ENCODE results near the gene SLC25A26.

The SLC25A26 gene

GRCh38 chr3:66344848-66345578 is 124.2 kb downstream of the SLC25A26 start:
- H3K4me3 ChIP-seq (ENCODE audit: low read length): peak overlapping the region; percentile 51
- peaks cover 19% of the 10 kb centered on the region for H3K4me1 ChIP-seq (ENCODE audit: control insufficient read depth, insufficient read depth, low read length)
- peak overlapping the region; percentile 22 for H3K27ac ChIP-seq (ENCODE audit: low read depth, low read length)
- peak overlapping the region; percentile 28 for H3K9ac ChIP-seq (ENCODE audit: low read length)
- H3K27me3 ChIP-seq (ENCODE audit: control insufficient read depth, insufficient read depth, low read length): no peaks in the 10 kb centered on the region
- no peaks in the 10 kb centered on the region for H3K36me3 ChIP-seq (ENCODE audit: control insufficient read depth, insufficient read depth, low read length)

- no peak overlapping the region for H3K27ac ChIP-seq (ENCODE audit: low read depth, low read length)
Observed at GRCh38 chr3:66348704-66349103, 127.9 kb downstream of the SLC25A26 start.

GRCh38 chr3:66350601-66351000 is 129.8 kb downstream of the SLC25A26 start:
- Histone ChIP-seq H3K4me3 (ENCODE audit: low read length) (no peak overlapping the region), H3K9ac (ENCODE audit: low read length) (no peak overlapping the region), H3K36me3 (ENCODE audit: control insufficient read depth, insufficient read depth, low read length) (no peaks in the 10 kb centered on the region), H3K27ac (ENCODE audit: low read depth, low read length) (no peak overlapping the region), H3K27me3 (ENCODE audit: control insufficient read depth, insufficient read depth, low read length) (no peaks in the 10 kb centered on the region), H3K4me1 (ENCODE audit: control insufficient read depth, insufficient read depth, low read length) (peaks cover 7% of the 10 kb centered on the region)

More at GRCh38 chr3:66348704-66349103, 127.9 kb downstream of the SLC25A26 start:
- Histone ChIP-seq H3K4me3 (ENCODE audit: low read length) (no peak overlapping the region), H3K4me1 (ENCODE audit: control insufficient read depth, insufficient read depth, low read length) (peaks cover 12% of the 10 kb centered on the region), H3K36me3 (ENCODE audit: control insufficient read depth, insufficient read depth, low read length) (no peaks in the 10 kb centered on the region), H3K9ac (ENCODE audit: low read length) (no peak overlapping the region), H3K27me3 (ENCODE audit: control insufficient read depth, insufficient read depth, low read length) (no peaks in the 10 kb centered on the region)

- no peak overlapping the region for H3K4me3 ChIP-seq (ENCODE audit: low read length)
- H3K27ac ChIP-seq (ENCODE audit: low read depth, low read length): no peak overlapping the region
- peaks cover 7% of the 10 kb centered on the region for H3K4me1 ChIP-seq (ENCODE audit: control insufficient read depth, insufficient read depth, low read length)
- no peaks in the 10 kb centered on the region for H3K27me3 ChIP-seq (ENCODE audit: control insufficient read depth, insufficient read depth, low read length)
- H3K36me3 ChIP-seq (ENCODE audit: control insufficient read depth, insufficient read depth, low read length): no peaks in the 10 kb centered on the region
- H3K9ac ChIP-seq (ENCODE audit: low read length): no peak overlapping the region
Observed at GRCh38 chr3:66353039-66353438, 132.2 kb downstream of the SLC25A26 start.

GRCh38 chr3:66353530-66353929 is 132.7 kb downstream of the SLC25A26 start:
- Histone ChIP-seq H3K4me3 (ENCODE audit: low read length) (no peak overlapping the region), H3K9ac (ENCODE audit: low read length) (no peak overlapping the region), H3K27ac (ENCODE audit: low read depth, low read length) (no peak overlapping the region), H3K27me3 (ENCODE audit: control insufficient read depth, insufficient read depth, low read length) (no peaks in the 10 kb centered on the region), H3K4me1 (ENCODE audit: control insufficient read depth, insufficient read depth, low read length) (peaks cover 7% of the 10 kb centered on the region), H3K36me3 (ENCODE audit: control insufficient read depth, insufficient read depth, low read length) (no peaks in the 10 kb centered on the region)

- H3K36me3 ChIP-seq (ENCODE audit: control insufficient read depth, insufficient read depth, low read length): no peaks in the 10 kb centered on the region
- H3K27me3 ChIP-seq (ENCODE audit: control insufficient read depth, insufficient read depth, low read length): no peaks in the 10 kb centered on the region
- H3K4me1 ChIP-seq (ENCODE audit: control insufficient read depth, insufficient read depth, low read length): peaks cover 7% of the 10 kb centered on the region
- H3K27ac ChIP-seq (ENCODE audit: low read depth, low read length): no peak overlapping the region
- no peak overlapping the region for H3K9ac ChIP-seq (ENCODE audit: low read length)
- H3K4me3 ChIP-seq (ENCODE audit: low read length): no peak overlapping the region
Observed at GRCh38 chr3:66354001-66354400, 133.2 kb downstream of the SLC25A26 start.

- no peak overlapping the region for H3K9ac ChIP-seq (ENCODE audit: low read length)
- peaks cover 7% of the 10 kb centered on the region for H3K4me1 ChIP-seq (ENCODE audit: control insufficient read depth, insufficient read depth, low read length)
- no peak overlapping the region for H3K4me3 ChIP-seq (ENCODE audit: low read length)
- no peaks in the 10 kb centered on the region for H3K27me3 ChIP-seq (ENCODE audit: control insufficient read depth, insufficient read depth, low read length)
- no peaks in the 10 kb centered on the region for H3K36me3 ChIP-seq (ENCODE audit: control insufficient read depth, insufficient read depth, low read length)
- H3K27ac ChIP-seq (ENCODE audit: low read depth, low read length): no peak overlapping the region
Observed at GRCh38 chr3:66355394-66355793, 134.6 kb downstream of the SLC25A26 start.

GRCh38 chr3:66355997-66356396 is 135.2 kb downstream of the SLC25A26 start:
- no peak overlapping the region for H3K9ac ChIP-seq (ENCODE audit: low read length)
- H3K36me3 ChIP-seq (ENCODE audit: control insufficient read depth, insufficient read depth, low read length): no peaks in the 10 kb centered on the region
- no peak overlapping the region for H3K4me3 ChIP-seq (ENCODE audit: low read length)
- no peak overlapping the region for H3K27ac ChIP-seq (ENCODE audit: low read depth, low read length)
- H3K4me1 ChIP-seq (ENCODE audit: control insufficient read depth, insufficient read depth, low read length): peaks cover 7% of the 10 kb centered on the region
- no peaks in the 10 kb centered on the region for H3K27me3 ChIP-seq (ENCODE audit: control insufficient read depth, insufficient read depth, low read length)

- Histone ChIP-seq H3K4me3 (ENCODE audit: low read length) (no peak overlapping the region), H3K4me1 (ENCODE audit: control insufficient read depth, insufficient read depth, low read length) (peaks cover 3% of the 10 kb centered on the region), H3K27ac (ENCODE audit: low read depth, low read length) (no peak overlapping the region), H3K36me3 (ENCODE audit: control insufficient read depth, insufficient read depth, low read length) (no peaks in the 10 kb centered on the region), H3K9ac (ENCODE audit: low read length) (no peak overlapping the region), H3K27me3 (ENCODE audit: control insufficient read depth, insufficient read depth, low read length) (no peaks in the 10 kb centered on the region)
Observed at GRCh38 chr3:66361356-66361755, 140.6 kb downstream of the SLC25A26 start.

GRCh38 chr3:66362541-66362941 is 141.7 kb downstream of the SLC25A26 start:
- no peak overlapping the region for H3K27ac ChIP-seq (ENCODE audit: low read depth, low read length)
- H3K4me1 ChIP-seq (ENCODE audit: control insufficient read depth, insufficient read depth, low read length): peaks cover 3% of the 10 kb centered on the region
- H3K4me3 ChIP-seq (ENCODE audit: low read length): no peak overlapping the region
- H3K9ac ChIP-seq (ENCODE audit: low read length): no peak overlapping the region
- no peaks in the 10 kb centered on the region for H3K36me3 ChIP-seq (ENCODE audit: control insufficient read depth, insufficient read depth, low read length)
- H3K27me3 ChIP-seq (ENCODE audit: control insufficient read depth, insufficient read depth, low read length): no peaks in the 10 kb centered on the region

- H3K27me3 ChIP-seq (ENCODE audit: control insufficient read depth, insufficient read depth, low read length): no peaks in the 10 kb centered on the region
- no peak overlapping the region for H3K9ac ChIP-seq (ENCODE audit: low read length)
- peaks cover 3% of the 10 kb centered on the region for H3K4me1 ChIP-seq (ENCODE audit: control insufficient read depth, insufficient read depth, low read length)
- H3K36me3 ChIP-seq (ENCODE audit: control insufficient read depth, insufficient read depth, low read length): no peaks in the 10 kb centered on the region
- H3K27ac ChIP-seq (ENCODE audit: low read depth, low read length): no peak overlapping the region
- no peak overlapping the region for H3K4me3 ChIP-seq (ENCODE audit: low read length)
Observed at GRCh38 chr3:66363148-66363547, 142.3 kb downstream of the SLC25A26 start.

GRCh38 chr3:66365080-66365479 is 144.3 kb downstream of the SLC25A26 start:
- Histone ChIP-seq H3K36me3 (ENCODE audit: control insufficient read depth, insufficient read depth, low read length) (no peaks in the 10 kb centered on the region), H3K27ac (ENCODE audit: low read depth, low read length) (no peak overlapping the region), H3K4me1 (ENCODE audit: control insufficient read depth, insufficient read depth, low read length) (peaks cover 3% of the 10 kb centered on the region), H3K4me3 (ENCODE audit: low read length) (no peak overlapping the region), H3K9ac (ENCODE audit: low read length) (no peak overlapping the region), H3K27me3 (ENCODE audit: control insufficient read depth, insufficient read depth, low read length) (no peaks in the 10 kb centered on the region)

GRCh38 chr3:66366747-66367146 is 145.9 kb downstream of the SLC25A26 start:
- H3K9ac ChIP-seq (ENCODE audit: low read length): no peak overlapping the region
- H3K4me3 ChIP-seq (ENCODE audit: low read length): no peak overlapping the region
- H3K36me3 ChIP-seq (ENCODE audit: control insufficient read depth, insufficient read depth, low read length): no peaks in the 10 kb centered on the region
- H3K27ac ChIP-seq (ENCODE audit: low read depth, low read length): no peak overlapping the region
- H3K27me3 ChIP-seq (ENCODE audit: control insufficient read depth, insufficient read depth, low read length): no peaks in the 10 kb centered on the region
- H3K4me1 ChIP-seq (ENCODE audit: control insufficient read depth, insufficient read depth, low read length): peaks cover 3% of the 10 kb centered on the region
